Astrocyte of the cerebellum (primary cell): ENCODE data around the gene PDE1C.

Experiments
- DNase-seq: peaks from one replicate; pipeline ENCODE4 v3.0.0-alpha.2; 2011; ENCODE audit warnings: low read depth
- H3K4me3 ChIP-seq: 2 replicates; pipeline ENCODE4 v1.5.1; 2011; ENCODE audit warnings: mild to moderate bottlenecking, low read depth, low read length, moderate library complexity
- CTCF ChIP-seq: IDR thresholded peaks from 2 replicates; pipeline ENCODE4 v1.5.1; 2012; ENCODE audit warnings: low read length, low read depth, moderate library complexity, mild to moderate bottlenecking; ENCODE audit errors: missing control alignments
- in situ Hi-C: cut with HindIII; loops from 2 replicates; pipeline ENCODE4 v1.10.0; 2017; ENCODE audit warnings: low sequenced_read_pairs

The PDE1C gene

GRCh38 chr7:31857172-31857571 is 213.0 kb downstream of the PDE1C start:
- TF ChIP-seq CTCF, result no peak
- no peak overlapping the region for H3K4me3 ChIP-seq
- DNase-seq, result no peak
- in situ Hi-C loops, result no loop called here

GRCh38 chr7:31856337-31856736 is 213.9 kb downstream of the PDE1C start:
- TF ChIP-seq CTCF, result no peak
- DNase-seq, result no peak
- no peak overlapping the region for H3K4me3 ChIP-seq
- in situ Hi-C loops, result no loop called here

GRCh38 chr7:31855530-31855929 is 214.7 kb downstream of the PDE1C start:
- in situ Hi-C loops, result no loop called here
- no peak for DNase-seq
- H3K4me3 ChIP-seq, result no peak overlapping the region
- TF ChIP-seq CTCF, result no peak

- H3K4me3 ChIP-seq, result no peak overlapping the region
- in situ Hi-C loops, result no loop called here
- TF ChIP-seq CTCF, result no peak
- DNase-seq, result no peak
These were observed 216.8 kb downstream of the PDE1C start for GRCh38 chr7:31853380-31853779.

GRCh38 chr7:31852462-31852861 is 217.7 kb downstream of the PDE1C start:
- no peak overlapping the region for H3K4me3 ChIP-seq
- in situ Hi-C loops, result no loop called here
- DNase-seq, result no peak
- TF ChIP-seq CTCF, result no peak

- in situ Hi-C loops, result no loop called here
- TF ChIP-seq CTCF, result no peak
- no peak for DNase-seq
These were observed 219.1 kb downstream of the PDE1C start for GRCh38 chr7:31851119-31851518.

GRCh38 chr7:31850601-31851000 is 219.6 kb downstream of the PDE1C start:
- TF ChIP-seq CTCF, result no peak
- DNase-seq, result no peak
- no peak overlapping the region for H3K4me3 ChIP-seq
- in situ Hi-C loops, result no loop called here

More at GRCh38 chr7:31851119-31851518, 219.1 kb downstream of the PDE1C start:
- H3K4me3 ChIP-seq, result no peak overlapping the region
